NCI-H2107 treated with DMSO at 0.1 percent for 48 hours (cell line): ENCODE measurements around the gene KIAA0753.
"Not testable (repeated sequence)": the region's sequence is repeated elsewhere in the genome, so short reads cannot be mapped to it uniquely, and the experiment has no call there.

Source experiments
- DNase-seq: peaks from one replicate; lab custom pipeline; 2025; ENCODE audit not compliant: unreplicated experiment; lab: John Stamatoyannopoulos, UW

The KIAA0753 gene

GRCh38 chr17:6668727-6669425, 28.4 kb upstream of the KIAA0753 start:
- DNase-seq = no peak

- DNase-seq = no peak
Measured at GRCh38 chr17:6668219-6668618, 27.7 kb upstream of the KIAA0753 start.

GRCh38 chr17:6667516-6667915, 27.0 kb upstream of the KIAA0753 start:
- no peak for DNase-seq

DNA sequence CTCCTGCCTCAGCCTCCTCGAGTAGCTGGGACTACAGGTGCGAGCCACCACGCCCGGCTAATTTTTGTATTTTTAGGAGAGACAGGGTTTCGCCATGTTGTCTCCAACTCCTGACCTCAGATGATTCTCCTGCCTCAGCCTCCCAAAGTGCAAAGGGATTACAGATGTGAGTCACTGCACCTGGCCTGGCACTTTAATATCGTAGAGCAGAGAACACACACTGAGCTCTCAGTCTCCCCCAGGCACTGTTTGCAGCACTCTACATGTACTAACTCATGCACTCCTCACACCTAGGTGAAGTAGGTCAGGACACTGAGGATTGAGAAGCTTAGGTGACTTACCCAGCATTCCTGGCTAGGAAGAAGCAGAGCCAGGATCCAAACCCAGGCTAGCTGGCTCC, 26.0 kb upstream of the KIAA0753 start:
- no peak for DNase-seq

DNA sequence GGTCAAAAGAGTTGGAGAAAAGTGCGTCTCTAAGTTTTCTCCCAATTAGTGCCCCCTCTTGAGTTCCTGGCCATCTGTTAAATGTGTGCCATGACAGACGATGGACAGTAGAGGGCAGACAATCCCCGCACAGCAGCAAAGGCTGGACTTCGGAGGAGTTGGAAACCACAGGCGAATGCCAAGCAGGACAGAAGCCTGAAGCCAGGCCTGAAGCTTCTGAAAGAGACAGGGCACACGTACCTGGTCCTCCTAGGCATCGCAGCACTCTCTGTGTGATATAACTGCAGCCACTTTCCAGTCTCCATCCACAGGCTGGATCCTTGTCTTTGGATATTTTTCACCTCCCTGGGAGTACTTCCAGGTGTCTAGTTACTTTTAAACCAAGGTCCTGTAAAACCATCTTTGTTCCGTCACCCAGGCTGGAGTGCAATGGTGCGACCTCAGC, 25.6 kb upstream of the KIAA0753 start:
- DNase-seq = peak; percentile 13

- not testable (repeated sequence) for DNase-seq
Measured at GRCh38 chr17:6663200-6663599, 22.7 kb upstream of the KIAA0753 start.

GRCh38 chr17:6661464-6661848, 20.9 kb upstream of the KIAA0753 start:
- no peak for DNase-seq

- no peak for DNase-seq
Measured at GRCh38 chr17:6660805-6661463, 20.4 kb upstream of the KIAA0753 start.

DNA sequence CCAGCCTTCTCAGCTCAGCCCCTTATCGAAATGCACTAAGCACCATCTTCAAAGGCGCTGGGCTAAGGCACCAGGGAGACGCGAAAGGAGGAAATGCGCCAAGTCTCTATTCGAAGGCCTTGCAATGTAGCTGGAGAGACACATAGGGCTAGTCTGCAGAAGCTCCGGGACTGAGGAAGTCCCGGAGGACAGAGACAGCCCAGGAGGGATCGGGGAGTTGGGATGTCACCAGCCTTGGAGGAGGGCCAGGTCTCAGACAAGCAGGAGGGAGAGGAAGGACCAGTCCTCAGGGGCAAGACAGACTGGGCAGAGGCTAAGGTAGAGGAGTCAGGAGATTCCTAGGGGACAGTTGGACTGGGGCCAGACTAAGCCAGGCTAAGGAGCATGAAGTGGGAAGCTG, 19.6 kb upstream of the KIAA0753 start:
- no peak for DNase-seq

- DNase-seq = not testable (repeated sequence)
Measured at GRCh38 chr17:6658411-6658810, 17.9 kb upstream of the KIAA0753 start.

GRCh38 chr17:6657633-6658287, 17.2 kb upstream of the KIAA0753 start:
- DNase-seq = no peak

DNA sequence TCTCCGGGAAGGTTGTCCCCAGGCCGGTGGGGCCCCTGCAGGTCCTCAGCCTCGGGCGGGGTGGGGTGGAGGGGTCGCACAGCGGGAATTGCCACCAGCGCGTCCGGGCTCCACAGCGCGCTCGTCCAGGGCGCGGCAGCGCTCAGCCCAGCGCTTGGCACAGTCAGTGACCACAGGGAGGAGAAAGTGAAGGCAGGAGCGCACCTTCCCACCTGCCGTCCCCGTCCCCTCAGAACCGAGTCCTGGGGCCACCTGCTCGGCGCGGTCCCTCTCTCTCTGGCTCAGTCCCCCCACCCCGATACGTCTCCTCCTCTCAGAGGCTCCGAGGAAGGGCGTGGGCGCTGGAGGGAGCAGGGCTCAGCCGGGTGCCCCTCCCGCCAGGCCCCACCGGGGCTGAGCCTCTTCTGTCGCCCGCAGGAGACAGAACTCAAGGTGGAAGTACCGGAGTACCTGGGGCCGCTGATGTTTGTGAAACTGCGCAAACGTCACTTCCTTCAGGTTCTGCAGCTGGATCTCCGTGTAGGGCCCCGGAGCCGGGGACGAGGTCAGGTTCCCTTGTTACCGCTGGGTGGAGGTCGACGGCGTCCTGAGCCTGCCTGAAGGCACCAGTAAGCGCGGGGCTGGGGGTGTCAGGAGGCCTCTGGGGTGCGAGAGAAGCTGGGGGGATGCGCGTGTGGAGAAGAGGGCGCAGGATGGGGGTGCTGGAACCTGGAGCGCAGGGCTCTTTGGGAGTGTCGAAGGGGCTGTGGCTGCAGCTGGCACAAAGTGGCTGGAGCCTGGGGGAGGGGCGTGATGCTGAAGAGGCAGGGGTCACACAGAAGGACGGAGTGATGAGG, 16.5 kb upstream of the KIAA0753 start:
- peak; percentile 8 for DNase-seq

DNA sequence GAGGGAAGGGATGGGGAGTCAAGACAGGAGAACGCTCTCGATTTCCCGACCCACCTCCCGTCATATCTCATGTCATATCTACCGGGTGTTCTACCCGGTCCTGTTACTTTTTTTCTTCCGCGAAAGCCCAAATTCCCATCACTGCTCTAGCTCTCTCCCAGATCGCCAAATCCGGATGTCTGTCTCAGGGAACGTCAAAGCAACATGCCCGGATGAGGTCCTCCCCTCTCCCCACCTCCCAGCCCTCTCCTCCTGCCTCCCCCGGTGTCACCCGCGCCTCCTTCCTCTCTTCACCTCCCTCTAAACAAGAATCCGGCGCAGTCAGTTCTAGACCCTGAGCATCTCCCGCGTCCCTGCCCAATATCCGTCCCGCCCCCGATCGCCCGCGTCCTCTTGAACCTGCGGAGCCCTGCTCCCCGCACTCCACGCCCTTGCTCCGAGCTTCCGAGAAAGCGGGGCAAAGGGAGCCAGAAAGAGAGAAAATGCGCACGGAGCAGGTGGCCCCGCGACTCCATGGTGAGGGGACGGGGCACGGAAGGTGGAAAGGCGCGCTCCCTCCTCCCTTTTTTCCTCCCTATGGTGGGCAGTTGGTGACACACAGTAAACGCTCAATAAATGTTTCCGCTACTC, 15.3 kb upstream of the KIAA0753 start:
- DNase-seq = not testable (repeated sequence)

DNA sequence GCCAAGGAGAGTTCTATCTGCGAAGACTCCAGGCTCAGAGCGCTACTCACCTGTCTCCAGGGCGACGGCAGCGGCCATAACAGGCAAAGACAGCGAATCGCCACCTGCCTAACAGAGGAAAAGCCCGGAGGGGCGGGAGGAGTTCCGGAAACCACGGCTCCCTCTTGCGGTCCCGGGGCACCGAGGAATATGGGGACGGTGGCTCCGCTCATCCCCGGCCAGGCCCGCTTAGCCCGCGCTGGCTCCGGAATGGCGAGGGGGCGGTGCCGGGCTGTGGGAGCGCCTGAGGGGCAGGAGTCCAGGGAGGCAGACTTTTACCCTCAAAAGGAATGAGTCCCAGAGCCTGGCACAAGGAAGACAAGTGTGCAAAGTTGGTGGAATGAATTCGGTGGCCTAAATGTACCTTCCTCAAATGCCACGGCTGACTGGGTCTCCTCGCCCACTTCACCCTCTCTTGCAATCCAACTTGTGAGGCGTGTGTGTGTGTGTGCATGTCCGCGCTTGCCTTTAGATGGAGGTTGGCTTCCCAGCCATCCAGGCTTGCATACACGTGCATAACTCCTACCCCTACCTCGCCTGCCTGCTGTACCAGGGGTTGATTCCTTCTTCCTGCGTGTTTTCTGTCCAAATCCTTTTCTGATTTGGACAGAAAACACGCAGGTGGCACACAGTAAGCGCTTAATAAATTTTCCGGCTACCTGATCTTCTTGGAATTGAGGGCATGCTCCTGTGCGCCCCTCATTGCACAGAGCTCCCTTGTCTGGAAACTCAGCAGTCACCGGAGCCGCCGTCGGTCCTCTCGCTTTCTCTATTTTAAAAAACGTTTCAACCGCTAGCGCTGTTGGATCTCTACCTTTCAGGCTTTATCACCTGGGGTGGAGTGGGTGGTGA, 14.6 kb upstream of the KIAA0753 start:
- DNase-seq = peak; percentile 8

DNA sequence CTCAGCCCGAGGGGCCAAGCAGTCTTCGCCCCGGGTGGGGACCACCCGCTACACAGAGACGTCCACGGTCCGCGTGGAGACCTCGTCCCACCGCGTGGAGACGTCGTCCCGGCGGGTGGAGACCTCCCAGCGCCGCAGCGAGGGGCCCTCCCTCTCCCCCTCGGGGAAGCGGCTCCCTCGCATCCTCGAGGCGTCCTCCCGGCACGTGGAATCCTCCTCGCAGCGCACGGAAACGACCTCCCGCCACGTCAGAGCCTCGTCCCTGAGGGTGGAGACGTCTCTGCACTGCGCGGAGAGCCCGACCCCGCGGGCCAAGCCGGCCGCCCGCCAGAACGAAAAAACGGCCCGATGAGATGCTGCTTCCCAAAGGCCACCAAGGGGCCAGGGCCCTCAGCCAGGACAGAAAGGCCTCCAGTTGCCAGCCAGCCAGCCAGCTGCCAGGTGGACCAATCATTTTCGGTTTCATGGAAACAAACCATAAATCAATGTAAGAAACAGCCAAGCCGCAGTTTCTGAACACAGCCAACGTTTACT, 11.5 kb upstream of the KIAA0753 start:
- no peak for DNase-seq

GRCh38 chr17:6651354-6651918, 10.9 kb upstream of the KIAA0753 start, which contains the start of the genes C17orf100 and MED31:
TSS of gene C17orf100 (plus strand) at chr17:6651762. CDS start at chr17:6651914, 152 bp downstream.
TSS of gene MED31 (minus strand) at chr17:6651605. CDS start at chr17:6651528, 77 bp downstream.
- DNase-seq = peak; percentile 56

DNA sequence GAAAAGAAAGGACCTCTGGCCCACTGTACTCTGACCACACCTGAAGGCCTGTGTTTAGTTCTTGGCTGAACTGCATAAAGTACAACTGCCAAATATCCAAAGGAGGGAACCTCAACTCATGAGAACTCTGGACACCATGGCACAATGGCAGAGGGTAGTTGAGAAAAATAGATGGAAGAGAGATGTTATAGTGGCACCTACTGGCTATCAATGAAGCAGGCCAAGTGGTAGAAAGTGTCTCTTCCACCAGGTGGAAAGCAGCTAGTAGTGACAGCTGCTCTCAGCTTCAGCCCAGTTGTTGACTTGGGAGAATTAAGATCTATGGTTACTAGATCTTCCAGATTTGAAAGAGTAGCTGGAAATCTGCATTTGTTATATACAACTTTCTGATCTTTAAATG, 7.7 kb upstream of the KIAA0753 start:
- DNase-seq = no peak

GRCh38 chr17:6643451-6644125, 3.1 kb upstream of the KIAA0753 start:
- DNase-seq = no peak
